ENCODE results near the gene TRPM5.

- TF ChIP-seq POLR2AphosphoS5 (IDR thresholded peaks at IDR 0.05) (no peak), CTCF (IDR thresholded peaks at IDR 0.05) (no peak), POLR2A (IDR thresholded peaks at IDR 0.05) (no peak), EP300 (IDR thresholded peaks at IDR 0.05) (no peak)
These were observed 22.9 kb downstream of the TRPM5 start for GRCh38 chr11:2421226-2421994.
